ENCODE measurements around the gene NEIL3. TPM values are rescaled to one million over a fixed set of nuclear protein-coding genes. Genes with fewer than 3 reads are reported as not detected.

Gene NEIL3
- total and polyA plus RNA-seq, 9 of the 15 experiments (the other 6 are each of a cell fraction or from before 2014, with no cell fraction given): 2.7 to 23.3 (median 12.9) TPM

GRCh38 chr4:177393236-177393635 is 83.6 kb downstream of the NEIL3 start:
- H3K4me1 ChIP-seq (replicated peaks in 1 of 2; ENCODE audit: control insufficient read depth in 2 of 2, insufficient read depth in 2 of 2, low read length in 2 of 2): no peaks in the 10 kb centered on the region
- H3K79me2 ChIP-seq (ENCODE audit: control insufficient read depth, insufficient read depth, low read length): no peaks in the 10 kb centered on the region
- ChIA-PET POLR2A (no interaction called here), CTCF (ENCODE audit: low intra/inter-chr PET ratio) (no interaction called here)
- DNase-seq (ENCODE audit: extremely low read depth in 1 of 4, low spot score in 3 of 4): no peak
- H3K9me1 ChIP-seq (ENCODE audit: control insufficient read depth, insufficient read depth, low read length): no peaks in the 10 kb centered on the region
- ATAC-seq: no peak
- WGBS (ENCODE audit: insufficient coverage, low coverage, missing lambda C conversion rate): 1% methylated on average over 8 of the region's 8 CpGs
- H3K9me3 ChIP-seq (replicated peaks; ENCODE audit: control insufficient read depth, insufficient read depth, low read depth, low read length): no peaks in the 10 kb centered on the region
- no peak overlapping the region for H3K4me2 ChIP-seq (ENCODE audit: insufficient read depth, low read length)
- H3K27ac ChIP-seq (ENCODE audit: extremely low read depth, low read depth, low read length): no peak overlapping the region
- no peaks in the 10 kb centered on the region for H4K20me1 ChIP-seq (replicated peaks; ENCODE audit: control insufficient read depth, insufficient read depth, low read length)
- H3K4me3 ChIP-seq: no peak overlapping the region
- in situ Hi-C loops (cut with MboI): no loop called here
- H3K27me3 ChIP-seq (ENCODE audit: control insufficient read depth in 2 of 2, insufficient read depth in 2 of 2, low read length in 2 of 2): peaks cover 4 to 5% of the 10 kb centered on the region in 2 experiments; a peak in 2 of 5 replicates
- intact Hi-C loops (cut with micrococcal nuclease): no loop called here
- H2AFZ ChIP-seq (ENCODE audit: low read depth, low read length): no peak overlapping the region
- no peak for TF ChIP-seq ZNF76 (CRISPR knock-in tag; IDR thresholded peaks at IDR 0.05; ENCODE audit: borderline replicate concordance)
- no peak for TF ChIP-seq NFYB (IDR thresholded peaks at IDR 0.05; ENCODE audit: extremely low read depth, insufficient read length)
- no peak for TF ChIP-seq CBX3 (IDR thresholded peaks at IDR 0.05; ENCODE audit: borderline replicate concordance in 1 of 2, low read length in 2 of 2)
- no peak for TF ChIP-seq ZNF12 (CRISPR knock-in tag; IDR thresholded peaks at IDR 0.05)
- no peak for TF ChIP-seq ZBTB8A (IDR thresholded peaks at IDR 0.05; ENCODE audit: partially characterized antibody)
- no peak for TF ChIP-seq FOXJ2 (tag; IDR thresholded peaks at IDR 0.05)
- TF ChIP-seq POLR2H (tag; IDR thresholded peaks at IDR 0.05; ENCODE audit: low read depth): no peak
- no peak for TF ChIP-seq SREBF1 (IDR thresholded peaks at IDR 0.05; ENCODE audit: borderline replicate concordance, low read depth, low read length)
- TF ChIP-seq SAP30 (IDR thresholded peaks at IDR 0.05; ENCODE audit: borderline replicate concordance, insufficient read depth, low read depth, low read length, poor library complexity, severe bottlenecking): no peak
- TF ChIP-seq, protein P1, sequence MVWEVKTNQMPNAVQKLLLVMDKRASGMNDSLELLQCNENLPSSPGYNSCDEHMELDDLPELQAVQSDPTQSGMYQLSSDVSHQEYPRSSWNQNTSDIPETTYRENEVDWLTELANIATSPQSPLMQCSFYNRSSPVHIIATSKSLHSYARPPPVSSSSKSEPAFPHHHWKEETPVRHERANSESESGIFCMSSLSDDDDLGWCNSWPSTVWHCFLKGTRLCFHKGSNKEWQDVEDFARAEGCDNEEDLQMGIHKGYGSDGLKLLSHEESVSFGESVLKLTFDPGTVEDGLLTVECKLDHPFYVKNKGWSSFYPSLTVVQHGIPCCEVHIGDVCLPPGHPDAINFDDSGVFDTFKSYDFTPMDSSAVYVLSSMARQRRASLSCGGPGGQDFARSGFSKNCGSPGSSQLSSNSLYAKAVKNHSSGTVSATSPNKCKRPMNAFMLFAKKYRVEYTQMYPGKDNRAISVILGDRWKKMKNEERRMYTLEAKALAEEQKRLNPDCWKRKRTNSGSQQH (CRISPR knock-in tag; IDR thresholded peaks at IDR 0.05): no peak
- no peak for TF ChIP-seq NUFIP1 (IDR thresholded peaks at IDR 0.05; ENCODE audit: partially characterized antibody)
- TF ChIP-seq ZNF3 (CRISPR knock-in tag; IDR thresholded peaks at IDR 0.05): no peak
- TF ChIP-seq MXD1 (CRISPR knock-in tag; IDR thresholded peaks at IDR 0.05; ENCODE audit: borderline replicate concordance, poor library complexity, severe bottlenecking): no peak
- TF ChIP-seq OTX1 (CRISPR knock-in tag; IDR thresholded peaks at IDR 0.05): no peak
- TF ChIP-seq, protein P2, sequence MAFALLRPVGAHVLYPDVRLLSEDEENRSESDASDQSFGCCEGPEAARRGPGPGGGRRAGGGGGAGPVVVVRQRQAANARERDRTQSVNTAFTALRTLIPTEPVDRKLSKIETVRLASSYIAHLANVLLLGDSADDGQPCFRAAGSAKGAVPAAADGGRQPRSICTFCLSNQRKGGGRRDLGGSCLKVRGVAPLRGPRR (CRISPR knock-in tag; IDR thresholded peaks at IDR 0.05): no peak
- TF ChIP-seq ZC3H11A (IDR thresholded peaks at IDR 0.05; ENCODE audit: low read depth, low read length): no peak
- no peak for TF ChIP-seq BCL6 (CRISPR knock-in tag; IDR thresholded peaks at IDR 0.05)
- H3K9ac ChIP-seq (ENCODE audit: insufficient read depth in 1 of 2, low read depth in 2 of 2, low read length in 2 of 2): no peak overlapping the region
- no TSS peak for BruUV-seq (replicated peaks)
- no peaks in the 10 kb centered on the region for H3K36me3 ChIP-seq (ENCODE audit: control insufficient read depth, insufficient read depth, low read length)
- FAIRE-seq: no peak
